ENCODE results near the gene CPA1. TPM values are rescaled to one million over a fixed set of nuclear protein-coding genes. Genes with fewer than 3 reads are reported as not detected.

Gene CPA1
- total and polyA plus RNA-seq, 10 of the 15 experiments (the other 5 are each of a cell fraction or from before 2014, with no cell fraction given) = 8.0 TPM; not detected in 9

DNA sequence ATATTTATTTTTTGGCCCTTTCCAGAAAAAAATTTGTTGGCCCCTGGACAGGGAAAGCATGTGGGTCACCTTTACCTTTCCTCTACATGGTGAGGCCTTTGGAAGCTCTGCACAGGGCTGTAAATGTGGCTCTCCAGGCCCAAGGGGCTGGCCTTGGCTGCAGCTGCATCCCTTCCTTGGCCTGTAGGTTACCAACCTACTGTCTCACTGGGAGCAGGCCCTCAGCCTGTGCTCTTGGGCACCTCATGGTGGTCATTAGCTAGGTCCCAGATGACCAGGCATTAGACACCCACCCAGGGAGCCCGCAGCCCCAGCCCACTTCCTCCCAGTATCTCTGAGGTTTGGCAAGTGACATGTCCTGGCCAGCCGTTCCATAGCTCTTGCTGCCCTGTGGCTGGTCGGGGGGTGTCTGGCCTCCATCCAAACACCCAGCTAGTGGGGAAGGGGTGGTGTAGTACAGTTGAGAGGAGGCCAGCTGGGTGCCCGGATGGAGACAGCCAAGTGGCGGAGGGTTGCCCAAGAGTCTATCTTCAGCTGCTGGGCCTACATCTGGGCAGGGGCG is 42.8 kb upstream of the CPA1 start:
- ChIA-PET SMC1A (ENCODE audit: uncharacterized antibody, unreplicated experiment) (interaction anchor here (1.1 to 1.6 kb wide), 3 partner anchors 10 to 15 kb away, joined by 3 to 4 read pairs (median 3); no protein-coding TSS in a partner anchor), CTCF (no interaction called here), RAD21 (ENCODE audit: unreplicated experiment) (no interaction called here), POLR2A (no interaction called here)
- BruUV-seq (replicated peaks) = no TSS peak
- Histone ChIP-seq H3K9me3 (replicated peaks; ENCODE audit: control insufficient read depth, insufficient read depth, low read length) (no peaks in the 10 kb centered on the region), H3K4me2 (ENCODE audit: control insufficient read depth, insufficient read depth) (no peak overlapping the region), H3K4me3 (no peak overlapping the region), H3K79me2 (ENCODE audit: control insufficient read depth, insufficient read depth, low read length) (no peaks in the 10 kb centered on the region), H2AFZ (ENCODE audit: control insufficient read depth, low read depth, low read length) (no peak overlapping the region), H3K27me3 (replicated peaks in 1 of 2; ENCODE audit: control insufficient read depth in 2 of 2, insufficient read depth in 2 of 2, low read length in 1 of 2) (no peaks in the 10 kb centered on the region), H4K20me1 (ENCODE audit: control insufficient read depth, insufficient read depth) (no peaks in the 10 kb centered on the region), H3K9ac (ENCODE audit: control insufficient read depth, insufficient read depth, low read length) (no peak overlapping the region), H3K36me3 (ENCODE audit: control insufficient read depth in 2 of 2, insufficient read depth in 2 of 2, low read length in 1 of 2) (no peaks in the 10 kb centered on the region), H3K4me1 (ENCODE audit: control insufficient read depth, insufficient read depth, low read length) (no peaks in the 10 kb centered on the region), H3K27ac (ENCODE audit: control insufficient read depth, insufficient read depth) (no peak overlapping the region)
- ATAC-seq (no peak), DNase-seq (ENCODE audit: low read depth, low spot score) (no peak), FAIRE-seq (no peak)
- TF ChIP-seq KDM1A (IDR thresholded peaks at IDR 0.05; ENCODE audit: borderline replicate concordance) (no peak), CREM (IDR thresholded peaks at IDR 0.05; ENCODE audit: low read depth) (no peak), ZNF217 (IDR thresholded peaks at IDR 0.05) (no peak), SMARCA5 (IDR thresholded peaks at IDR 0.05) (no peak), MYB (IDR thresholded peaks at IDR 0.05; ENCODE audit: borderline replicate concordance, low read depth, low read length) (no peak), MTA3 (IDR thresholded peaks at IDR 0.05; ENCODE audit: borderline replicate concordance, low read length) (no peak), FOXK2 (IDR thresholded peaks at IDR 0.05) (no peak), TCF12 (IDR thresholded peaks at IDR 0.05; ENCODE audit: low read depth, low read length) (no peak), MEF2B (IDR thresholded peaks at IDR 0.05; ENCODE audit: partially characterized antibody, poor library complexity, severe bottlenecking) (no peak), SMC3 (IDR thresholded peaks at IDR 0.05; ENCODE audit: borderline replicate concordance, low read length) (no peak), ZBED1 (IDR thresholded peaks at IDR 0.05; ENCODE audit: borderline replicate concordance) (no peak), ZNF207 (IDR thresholded peaks at IDR 0.05; ENCODE audit: borderline replicate concordance) (no peak), LARP7 (IDR thresholded peaks at IDR 0.05) (no peak)
- TF ChIP-seq, protein P1, sequence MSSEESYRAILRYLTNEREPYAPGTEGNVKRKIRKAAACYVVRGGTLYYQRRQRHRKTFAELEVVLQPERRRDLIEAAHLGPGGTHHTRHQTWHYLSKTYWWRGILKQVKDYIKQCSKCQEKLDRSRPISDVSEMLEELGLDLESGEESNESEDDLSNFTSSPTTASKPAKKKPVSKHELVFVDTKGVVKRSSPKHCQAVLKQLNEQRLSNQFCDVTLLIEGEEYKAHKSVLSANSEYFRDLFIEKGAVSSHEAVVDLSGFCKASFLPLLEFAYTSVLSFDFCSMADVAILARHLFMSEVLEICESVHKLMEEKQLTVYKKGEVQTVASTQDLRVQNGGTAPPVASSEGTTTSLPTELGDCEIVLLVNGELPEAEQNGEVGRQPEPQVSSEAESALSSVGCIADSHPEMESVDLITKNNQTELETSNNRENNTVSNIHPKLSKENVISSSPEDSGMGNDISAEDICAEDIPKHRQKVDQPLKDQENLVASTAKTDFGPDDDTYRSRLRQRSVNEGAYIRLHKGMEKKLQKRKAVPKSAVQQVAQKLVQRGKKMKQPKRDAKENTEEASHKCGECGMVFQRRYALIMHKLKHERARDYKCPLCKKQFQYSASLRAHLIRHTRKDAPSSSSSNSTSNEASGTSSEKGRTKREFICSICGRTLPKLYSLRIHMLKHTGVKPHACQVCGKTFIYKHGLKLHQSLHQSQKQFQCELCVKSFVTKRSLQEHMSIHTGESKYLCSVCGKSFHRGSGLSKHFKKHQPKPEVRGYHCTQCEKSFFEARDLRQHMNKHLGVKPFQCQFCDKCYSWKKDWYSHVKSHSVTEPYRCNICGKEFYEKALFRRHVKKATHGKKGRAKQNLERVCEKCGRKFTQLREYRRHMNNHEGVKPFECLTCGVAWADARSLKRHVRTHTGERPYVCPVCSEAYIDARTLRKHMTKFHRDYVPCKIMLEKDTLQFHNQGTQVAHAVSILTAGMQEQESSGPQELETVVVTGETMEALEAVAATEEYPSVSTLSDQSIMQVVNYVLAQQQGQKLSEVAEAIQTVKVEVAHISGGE (CRISPR knock-in tag; IDR thresholded peaks at IDR 0.05) = no peak
- TF ChIP-seq, protein P2, sequence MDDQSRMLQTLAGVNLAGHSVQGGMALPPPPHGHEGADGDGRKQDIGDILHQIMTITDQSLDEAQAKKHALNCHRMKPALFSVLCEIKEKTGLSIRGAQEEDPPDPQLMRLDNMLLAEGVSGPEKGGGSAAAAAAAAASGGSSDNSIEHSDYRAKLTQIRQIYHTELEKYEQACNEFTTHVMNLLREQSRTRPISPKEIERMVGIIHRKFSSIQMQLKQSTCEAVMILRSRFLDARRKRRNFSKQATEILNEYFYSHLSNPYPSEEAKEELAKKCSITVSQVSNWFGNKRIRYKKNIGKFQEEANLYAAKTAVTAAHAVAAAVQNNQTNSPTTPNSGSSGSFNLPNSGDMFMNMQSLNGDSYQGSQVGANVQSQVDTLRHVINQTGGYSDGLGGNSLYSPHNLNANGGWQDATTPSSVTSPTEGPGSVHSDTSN (IDR thresholded peaks at IDR 0.05; ENCODE audit: insufficient replicate concordance, low read depth, low read length) = no peak
- 83% methylated on average over 6 of the region's 6 CpGs for WGBS (ENCODE audit: insufficient coverage, insufficient replicate concordance, low lambda C conversion rate, missing lambda C conversion rate)
- in situ Hi-C loops (cut with MboI) (no loop called here), intact Hi-C loops (cut with micrococcal nuclease; ENCODE audit: unreplicated experiment) (no loop called here)
